ENCODE measurements around the gene FASTKD1. TPM values are rescaled to one million over a fixed set of nuclear protein-coding genes. Genes with fewer than 3 reads are reported as not detected.
"Not testable (repeated sequence)": the region's sequence is repeated elsewhere in the genome, so short reads cannot be mapped to it uniquely, and the experiment has no call there.

FASTKD1 gene
- total RNA-seq, 1 donor, result 25.9 TPM

GRCh38 chr2:169609264-169609663 lies 35.6 kb upstream of the FASTKD1 start:
- H3K4me3 ChIP-seq (ENCODE audit: low read depth, low read length), result no peak overlapping the region
- no peak for TF ChIP-seq CTCF (IDR thresholded peaks at IDR 0.05; ENCODE audit: insufficient read depth, low read depth, low read length)
- no peak for DNase-seq (ENCODE audit: low read depth)

- H3K4me3 ChIP-seq (ENCODE audit: low read depth, low read length), result no peak overlapping the region
- DNase-seq (ENCODE audit: low read depth), result no peak
- no peak for TF ChIP-seq CTCF (IDR thresholded peaks at IDR 0.05; ENCODE audit: insufficient read depth, low read depth, low read length)
Measured at GRCh38 chr2:169599568-169599967, 25.9 kb upstream of the FASTKD1 start.

- TF ChIP-seq CTCF (IDR thresholded peaks at IDR 0.05; ENCODE audit: insufficient read depth, low read depth, low read length), result no peak
- no peak for DNase-seq (ENCODE audit: low read depth)
- no peak overlapping the region for H3K4me3 ChIP-seq (ENCODE audit: low read depth, low read length)
Measured at GRCh38 chr2:169598982-169599381, 25.3 kb upstream of the FASTKD1 start.

GRCh38 chr2:169596546-169596945 lies 22.9 kb upstream of the FASTKD1 start:
- H3K4me3 ChIP-seq (ENCODE audit: low read depth, low read length); DNase-seq (ENCODE audit: low read depth): not testable (repeated sequence)

- H3K4me3 ChIP-seq (ENCODE audit: low read depth, low read length), result no peak overlapping the region
- no peak for DNase-seq (ENCODE audit: low read depth)
- TF ChIP-seq CTCF (IDR thresholded peaks at IDR 0.05; ENCODE audit: insufficient read depth, low read depth, low read length), result no peak
Measured at GRCh38 chr2:169590804-169591203, 17.1 kb upstream of the FASTKD1 start.

- no peak for DNase-seq (ENCODE audit: low read depth)
- H3K4me3 ChIP-seq (ENCODE audit: low read depth, low read length), result peak overlapping the region; percentile 96
- TF ChIP-seq CTCF (IDR thresholded peaks at IDR 0.05; ENCODE audit: insufficient read depth, low read depth, low read length), result no peak
Measured at GRCh38 chr2:169585673-169586072, 12.0 kb upstream of the FASTKD1 start.

- TF ChIP-seq CTCF (IDR thresholded peaks at IDR 0.05; ENCODE audit: insufficient read depth, low read depth, low read length), result no peak
- peak; percentile 93 for DNase-seq (ENCODE audit: low read depth)
- peak within 1 kb of the TSS; percentile 96 for H3K4me3 ChIP-seq (ENCODE audit: low read depth, low read length)
Measured at GRCh38 chr2:169584005-169584877, 10.6 kb upstream of the FASTKD1 start, which contains the start of gene PPIG. TSS of gene PPIG (plus strand) at chr2:169584351. CDS start at chr2:169604042, 19,691 bp downstream.
